K562 (cell line): ENCODE data around the gene MAP9. TPM values are rescaled to one million over a fixed set of nuclear protein-coding genes. Genes with fewer than 3 reads are reported as not detected.

ENCODE experiments used
- REST ChIP-seq, 2 experiments: fragments of 450-650 bp; formaldehyde crosslinking in 1 of 2; IDR thresholded peaks; 2 replicates each; pipeline versions ENCODE4 v1.4.0 to v1.6.1; 2014 to 2020; ENCODE audit warnings: mild to moderate bottlenecking in 2 of 2, borderline replicate concordance in 1 of 2, low read depth in 1 of 2
- polyA plus RNA-seq, 8 experiments: library from polyadenylated mRNA; depleted of rRNA in 4 of 8; stranded (reverse) in 5 of 8; unstranded in 3 of 8; fragments of >200 nt; fragmentation: Nextera tagmentation in 2 of 8; fragmentation: Illumina TruSeq in 1 of 8; extraction: Ambion mirVana in 2 of 8; extraction: Trizol in 1 of 8; gene quantifications; 2 replicates each; pipeline versions ENCODE4 v1.2.1 to v1.2.3, GENCODE V29; 2011 to 2014; ENCODE audit warnings: inconsistent platforms in 1 of 8, missing spikeins in 1 of 8
- total RNA-seq, 7 experiments: library from RNA; depleted of rRNA in 6 of 7; stranded (reverse); fragments of >200 nt in 6 of 7; fragmentation: Illumina TruSeq in 2 of 7; extraction: Trizol in 2 of 7; gene quantifications; 2 replicates each; pipeline versions ENCODE4 v1.2.1 to v1.2.3, GENCODE V29; 2011 to 2021; ENCODE audit warnings: low replicate concordance in 1 of 7

The MAP9 gene
- total and polyA plus RNA-seq, 9 of the 15 experiments (the other 6 are each of a cell fraction or from before 2014, with no cell fraction given): 0.04 to 0.09 TPM; not detected in 7

GRCh38 chr4:155371432-155372043 is 5.2 kb downstream of the MAP9 start (continued):
- peak; percentile 17; the same call in 1 of the 2 replicates for TF ChIP-seq REST (IDR thresholded peaks at IDR 0.05; ENCODE audit: borderline replicate concordance)
- no peak for TF ChIP-seq REST (CRISPR knock-in tag; IDR thresholded peaks at IDR 0.05; ENCODE audit: low read depth)
